ENCODE measurements around the gene JAZF1. TPM values are rescaled to one million over a fixed set of nuclear protein-coding genes. Genes with fewer than 3 reads are reported as not detected.

JAZF1 gene
- total and polyA plus RNA-seq, 12 donors, result 6.9 to 42.3 (median 30.0) TPM

DNA sequence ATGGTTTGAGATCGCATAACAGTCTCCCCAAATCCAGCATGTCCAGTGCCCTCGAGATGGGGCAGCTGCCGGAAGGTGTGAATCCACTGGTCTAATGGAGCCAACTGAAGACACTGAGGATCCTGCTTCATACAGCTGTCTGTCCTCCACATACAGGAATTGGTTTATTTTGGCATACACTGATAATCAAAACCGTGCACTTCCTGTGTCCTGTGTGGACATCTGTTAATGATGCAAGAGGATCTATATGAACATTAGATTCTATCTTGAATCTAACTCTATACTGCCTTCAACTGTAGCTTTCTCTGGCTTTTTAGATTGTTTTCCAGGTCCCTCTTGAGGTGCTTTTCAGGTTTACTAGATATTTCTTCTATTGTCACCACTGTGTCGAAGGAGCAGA lies 3.0 kb upstream of the JAZF1 start:
- Histone ChIP-seq H3K4me3 (no peak overlapping the region), H3K27ac (no peak overlapping the region), H3K36me3 (no peaks in the 10 kb centered on the region), H3K27me3 (no peaks in the 10 kb centered on the region), H3K4me1 (peaks cover 0 to 29% (median 19%) of the 10 kb centered on the region in 9 donors), H3K9me3 (no peaks in the 10 kb centered on the region)
- DNase-seq (no peak), ATAC-seq (no peak)
- 83 to 84% methylated on average over 5 of the region's 5 CpGs for WGBS, 2 donors
- intact Hi-C loops (cut with DNase I), result loop anchor here in 3 of 10 donors (5.0 to 10.0 kb wide), 2 partner anchors 89 to 91 kb away; no protein-coding TSS in a partner anchor
- TF ChIP-seq, protein P1, sequence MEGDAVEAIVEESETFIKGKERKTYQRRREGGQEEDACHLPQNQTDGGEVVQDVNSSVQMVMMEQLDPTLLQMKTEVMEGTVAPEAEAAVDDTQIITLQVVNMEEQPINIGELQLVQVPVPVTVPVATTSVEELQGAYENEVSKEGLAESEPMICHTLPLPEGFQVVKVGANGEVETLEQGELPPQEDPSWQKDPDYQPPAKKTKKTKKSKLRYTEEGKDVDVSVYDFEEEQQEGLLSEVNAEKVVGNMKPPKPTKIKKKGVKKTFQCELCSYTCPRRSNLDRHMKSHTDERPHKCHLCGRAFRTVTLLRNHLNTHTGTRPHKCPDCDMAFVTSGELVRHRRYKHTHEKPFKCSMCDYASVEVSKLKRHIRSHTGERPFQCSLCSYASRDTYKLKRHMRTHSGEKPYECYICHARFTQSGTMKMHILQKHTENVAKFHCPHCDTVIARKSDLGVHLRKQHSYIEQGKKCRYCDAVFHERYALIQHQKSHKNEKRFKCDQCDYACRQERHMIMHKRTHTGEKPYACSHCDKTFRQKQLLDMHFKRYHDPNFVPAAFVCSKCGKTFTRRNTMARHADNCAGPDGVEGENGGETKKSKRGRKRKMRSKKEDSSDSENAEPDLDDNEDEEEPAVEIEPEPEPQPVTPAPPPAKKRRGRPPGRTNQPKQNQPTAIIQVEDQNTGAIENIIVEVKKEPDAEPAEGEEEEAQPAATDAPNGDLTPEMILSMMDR (IDR thresholded peaks at IDR 0.05), result no peak

DNA sequence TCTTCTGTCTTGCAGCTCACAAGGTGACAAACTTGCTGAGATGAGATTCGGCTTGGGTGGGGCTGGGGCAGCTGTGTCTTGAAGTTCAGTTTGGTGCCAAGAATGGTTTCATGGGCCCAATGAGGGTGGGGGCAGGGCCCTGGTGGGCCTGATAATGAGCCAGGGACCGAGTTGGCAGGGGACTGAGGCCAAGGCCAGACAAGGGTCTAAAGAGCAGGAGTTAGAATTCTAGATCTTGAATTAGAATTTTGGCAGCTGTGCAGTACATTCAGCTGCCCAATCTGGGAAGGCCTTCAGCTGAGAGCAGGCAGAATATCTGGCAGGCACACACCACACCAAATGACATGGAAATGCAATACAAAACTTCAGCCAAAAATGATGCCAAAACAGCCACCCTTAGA lies 1.5 kb upstream of the JAZF1 start:
- Histone ChIP-seq H3K9me3 (no peaks in the 10 kb centered on the region), H3K36me3 (no peaks in the 10 kb centered on the region), H3K4me3 (no peak overlapping the region), H3K27ac (peak overlapping the region in 6 of 10 donors; percentile 23 to 78 (median 61)), H3K27me3 (no peaks in the 10 kb centered on the region), H3K4me1 (peaks cover 0 to 45% (median 35%) of the 10 kb centered on the region in 9 donors)
- TF ChIP-seq, protein P1 (IDR thresholded peaks at IDR 0.05), result no peak
- 46 to 51% methylated on average over 2 of the region's 2 CpGs for WGBS, 2 donors
- ATAC-seq (peak in 5 of 8 donors; percentile 14 to 48 (median 37)), DNase-seq (peak in 1 of 2 donors; percentile 13)
- intact Hi-C loops (cut with DNase I), result loop anchor here in 3 of 10 donors (5.0 to 10.0 kb wide), 2 partner anchors 90 to 93 kb away; no protein-coding TSS in a partner anchor

DNA sequence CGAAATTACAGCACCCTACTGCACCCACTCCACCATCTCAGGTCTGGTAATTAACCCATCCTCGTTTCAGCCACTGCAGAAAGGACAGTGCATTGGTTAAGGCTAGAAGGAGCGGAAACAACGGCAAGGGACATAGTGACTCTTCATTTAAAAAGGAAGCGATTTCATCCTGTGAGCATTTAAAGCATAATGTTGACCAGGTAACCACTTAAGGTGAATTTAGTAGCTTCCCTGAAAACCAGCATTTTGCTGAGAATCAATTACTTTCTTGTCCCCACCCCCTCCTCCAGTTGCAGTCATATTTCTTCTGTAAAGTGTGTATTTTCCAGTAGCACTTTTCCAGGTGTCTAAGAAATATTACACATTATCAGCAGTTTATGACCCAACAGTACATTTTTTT lies 821 bp upstream of the JAZF1 start:
- Histone ChIP-seq H3K36me3 (no peaks in the 10 kb centered on the region), H3K27me3 (no peaks in the 10 kb centered on the region), H3K27ac (peak overlapping the region in 6 of 10 donors; percentile 70 to 90 (median 81)), H3K4me1 (peaks cover 0 to 51% (median 41%) of the 10 kb centered on the region in 9 donors), H3K9me3 (no peaks in the 10 kb centered on the region), H3K4me3 (peak overlapping the region in 3 of 10 donors; percentile 58 to 75 (median 71))
- ATAC-seq (no peak), DNase-seq (no peak)
- 81 to 83% methylated on average over 5 of the region's 5 CpGs for WGBS, 2 donors
- intact Hi-C loops (cut with DNase I), result loop anchor here in 3 of 10 donors (5.0 to 10.0 kb wide), 2 partner anchors 91 to 93 kb away; no protein-coding TSS in a partner anchor
- TF ChIP-seq, protein P1 (IDR thresholded peaks at IDR 0.05), result no peak

DNA sequence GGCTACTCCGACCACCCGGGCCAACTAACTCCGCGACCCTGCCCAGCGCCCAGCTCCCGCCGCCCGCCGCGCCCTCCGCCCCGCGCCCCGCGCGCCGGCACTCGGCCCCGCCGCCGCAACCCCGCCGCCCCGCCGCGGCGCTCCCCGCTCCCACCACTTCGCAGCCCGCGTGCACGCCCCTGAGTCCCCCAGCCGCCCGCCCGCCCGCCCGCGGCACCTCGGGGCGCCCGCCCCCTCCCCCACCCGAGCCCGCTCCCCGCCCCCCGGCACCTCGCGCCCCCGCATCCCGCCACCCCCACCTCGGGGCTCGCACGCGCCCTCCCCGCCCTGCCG lies 598 bp downstream of the JAZF1 start:
- peak overlapping the region; percentile 78 to 93 (median 89) for H3K27ac ChIP-seq
- DNase-seq, result no peak
- 1 to 3% methylated on average over 22 to 52 of the region's 55 CpGs for WGBS, 2 donors
- TF ChIP-seq, protein P1 (IDR thresholded peaks at IDR 0.05), result no peak
- intact Hi-C loops (cut with DNase I), result loop anchor here in 3 of 10 donors (5.0 to 10.0 kb wide), 2 partner anchors 92 to 95 kb away; no protein-coding TSS in a partner anchor
- no peaks in the 10 kb centered on the region for H3K27me3 ChIP-seq
- H3K9me3 ChIP-seq, result no peaks in the 10 kb centered on the region
- H3K36me3 ChIP-seq, result no peaks in the 10 kb centered on the region
- no peak for ATAC-seq
- H3K4me1 ChIP-seq, result peaks cover 0 to 65% (median 43%) of the 10 kb centered on the region in 9 donors
- peak overlapping the region; percentile 55 to 81 (median 71) for H3K4me3 ChIP-seq
